Muscle of back (tissue), 11 donors: ENCODE data around the gene B3GNT7. TPM values are rescaled to one million over a fixed set of nuclear protein-coding genes. Genes with fewer than 3 reads are reported as not detected.
"Not testable (repeated sequence)": the region's sequence is repeated elsewhere in the genome, so short reads cannot be mapped to it uniquely, and the experiment has no call there.

Experiments
- DNase-seq, 3 donors: peaks; one replicate each; pipeline versions ENCODE4 v3.0.0 to v3.0.0-alpha.2; 2013
- polyA plus RNA-seq, 10 donors: library from polyadenylated mRNA; unstranded; fragments of 120-200 nt; gene quantifications; one replicate each; pipeline ENCODE4 v1.2.1, GENCODE V29; 2013; ENCODE audit not compliant: insufficient read length in 10 of 10

Gene B3GNT7
- polyA plus RNA-seq, 10 donors, result 0.39 to 0.93 (median 0.61) TPM

DNA sequence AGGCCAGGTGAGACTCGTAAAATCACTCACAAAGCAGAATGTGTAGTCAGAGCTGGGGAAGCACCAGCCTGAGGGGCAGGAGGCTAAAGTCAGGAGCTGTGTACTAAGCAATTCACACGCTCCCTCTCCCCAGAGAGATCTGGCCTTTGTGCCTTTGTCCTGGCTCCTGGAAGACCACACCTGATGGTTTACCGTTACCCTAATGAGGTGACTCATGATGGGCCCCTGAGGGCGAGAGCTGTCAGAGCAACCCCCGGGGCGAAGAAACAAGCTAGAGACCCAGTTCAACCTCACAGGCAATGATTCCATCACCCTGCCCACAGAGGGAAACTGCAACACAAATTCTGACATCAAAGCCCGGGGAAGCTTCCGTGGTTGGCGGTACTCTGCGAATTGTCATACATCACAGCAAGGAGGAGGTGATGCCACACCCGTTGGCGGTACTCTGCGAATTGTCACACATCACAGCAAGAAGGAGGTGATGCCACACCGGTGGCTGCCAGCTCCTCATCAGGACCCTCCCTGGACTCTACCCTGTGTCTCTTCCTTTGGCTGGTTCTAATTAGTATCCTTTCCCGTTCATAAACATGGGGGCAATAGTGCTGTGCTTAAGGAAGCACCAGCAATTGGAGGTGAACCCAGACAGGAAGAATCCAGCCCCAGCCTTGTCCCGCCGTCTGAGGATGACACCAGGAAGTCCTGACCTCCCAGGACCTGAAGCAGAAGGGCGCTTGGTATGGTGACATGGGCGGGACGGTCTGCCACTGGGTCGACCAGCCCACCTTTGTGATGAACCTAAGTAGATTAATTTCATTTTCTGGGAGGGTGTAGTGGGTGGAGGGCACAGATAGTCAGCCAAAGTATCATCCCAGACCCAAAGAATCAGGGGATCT, 30.5 kb downstream of the B3GNT7 start:
- DNase-seq, result no peak

DNA sequence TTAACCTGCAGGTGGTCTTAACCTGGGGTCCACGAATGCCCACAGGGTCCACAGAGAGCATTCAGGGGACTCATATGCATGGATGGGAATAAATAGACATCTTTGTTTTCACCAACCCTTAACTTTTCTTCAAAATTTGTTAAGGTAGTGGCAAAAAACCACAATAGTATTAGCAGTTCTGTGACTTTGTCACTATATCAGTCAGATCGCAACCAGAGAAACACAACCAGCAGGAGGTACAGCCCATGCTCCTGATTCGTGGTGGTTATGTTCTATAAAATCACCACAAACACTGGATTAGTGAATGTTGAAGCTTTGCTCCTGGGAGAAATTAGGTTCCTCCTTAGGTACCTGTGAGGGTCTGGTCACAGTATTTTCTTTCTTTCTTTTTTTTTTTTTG, 31.6 kb downstream of the B3GNT7 start:
- no peak for DNase-seq

DNA sequence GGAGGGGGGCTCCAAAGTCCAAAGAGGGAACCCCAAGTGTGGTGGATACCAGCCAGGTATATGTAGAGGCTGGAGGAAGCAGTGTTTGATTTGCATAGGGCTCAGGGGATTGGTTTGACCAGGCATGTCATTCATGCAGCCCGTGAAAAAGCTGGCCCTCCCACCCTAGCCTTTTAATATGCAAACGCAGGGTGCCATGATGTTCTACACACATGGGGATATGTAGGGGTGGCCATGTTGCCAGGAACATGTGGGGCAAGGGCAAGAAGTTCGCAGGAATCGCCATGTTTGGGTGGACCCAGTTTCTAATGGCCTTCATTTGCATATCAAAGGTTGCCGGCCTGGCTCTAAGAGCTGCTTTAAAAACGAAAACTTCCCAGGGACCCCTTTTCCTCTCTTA, 33.6 kb downstream of the B3GNT7 start:
- DNase-seq, result no peak

DNA sequence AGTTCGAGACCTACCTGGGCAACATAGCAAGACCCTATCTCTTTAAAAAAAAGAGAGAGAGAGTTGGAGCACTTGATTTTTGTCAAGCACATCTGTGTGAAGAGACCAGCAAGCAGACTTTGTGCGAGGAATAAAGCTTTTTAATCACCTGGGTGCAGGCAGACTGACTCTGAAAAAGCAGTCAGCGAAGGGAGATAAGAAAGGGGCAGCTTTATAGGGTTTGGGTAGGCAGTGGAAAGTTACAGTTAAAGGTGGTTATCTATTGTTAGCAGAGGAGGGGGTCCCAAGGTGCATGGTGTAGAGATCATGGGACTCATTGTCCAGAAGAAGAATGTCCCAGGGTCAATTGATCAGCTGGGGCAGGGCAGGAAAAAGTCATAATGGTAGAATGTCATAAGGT, 34.4 kb downstream of the B3GNT7 start:
- DNase-seq, result no peak

DNA sequence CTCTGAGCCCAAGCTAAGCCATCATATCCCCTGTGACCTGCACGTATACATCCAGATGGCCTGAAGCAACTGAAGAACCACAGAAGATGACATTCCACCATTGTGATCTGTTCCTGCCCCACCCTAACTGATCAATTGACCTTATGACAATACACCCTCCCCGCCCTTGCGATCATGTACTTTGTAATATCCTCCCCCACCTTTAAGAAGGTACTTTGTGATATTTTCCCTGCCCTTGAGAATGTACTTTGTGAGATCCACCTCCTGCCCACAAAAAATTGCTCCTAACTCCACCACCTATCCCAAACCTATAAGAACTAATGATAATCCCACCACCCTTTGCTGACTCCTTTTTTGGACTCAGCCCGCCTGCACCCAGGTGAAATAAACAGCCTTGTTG, 34.9 kb downstream of the B3GNT7 start:
- DNase-seq, result not testable (repeated sequence)

DNA sequence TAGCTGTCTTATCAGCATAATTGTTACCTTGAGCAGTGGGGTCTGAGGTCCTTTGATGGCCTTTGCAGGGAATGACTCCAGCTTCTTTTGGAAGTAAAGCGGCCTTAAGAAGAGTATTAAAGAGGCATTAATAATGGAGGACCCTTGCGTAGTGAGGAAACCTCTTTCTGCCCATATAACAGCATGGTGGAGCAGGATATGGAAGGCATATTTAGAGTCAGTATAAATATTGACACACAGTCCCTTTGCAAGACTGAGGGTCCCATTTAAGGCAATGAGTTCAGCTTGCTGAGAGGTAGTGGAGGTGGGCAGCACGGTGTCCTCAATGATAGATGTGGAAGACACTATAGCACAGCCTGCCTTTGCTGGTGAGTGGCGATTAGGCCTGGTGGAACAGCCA, 36.1 kb downstream of the B3GNT7 start:
- no peak for DNase-seq

DNA sequence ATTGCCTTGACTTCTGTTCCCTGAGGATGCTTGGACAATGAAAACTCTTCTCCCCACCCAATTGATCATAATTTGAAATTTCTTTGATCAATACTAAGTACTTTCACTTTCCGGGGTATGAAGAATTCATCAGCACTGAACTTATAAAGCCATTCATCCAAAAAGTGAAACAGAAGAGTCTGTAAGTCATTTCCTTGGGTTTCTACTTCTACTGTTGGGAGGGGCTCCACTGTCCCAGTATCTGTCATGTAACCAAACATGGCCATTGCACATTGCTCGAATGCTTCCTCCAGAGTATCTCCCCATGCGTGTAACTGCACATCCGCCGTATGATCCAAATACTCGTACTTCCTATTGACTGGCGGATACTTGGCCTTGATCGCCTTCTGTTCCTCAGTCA, 38.5 kb downstream of the B3GNT7 start:
- no peak for DNase-seq

DNA sequence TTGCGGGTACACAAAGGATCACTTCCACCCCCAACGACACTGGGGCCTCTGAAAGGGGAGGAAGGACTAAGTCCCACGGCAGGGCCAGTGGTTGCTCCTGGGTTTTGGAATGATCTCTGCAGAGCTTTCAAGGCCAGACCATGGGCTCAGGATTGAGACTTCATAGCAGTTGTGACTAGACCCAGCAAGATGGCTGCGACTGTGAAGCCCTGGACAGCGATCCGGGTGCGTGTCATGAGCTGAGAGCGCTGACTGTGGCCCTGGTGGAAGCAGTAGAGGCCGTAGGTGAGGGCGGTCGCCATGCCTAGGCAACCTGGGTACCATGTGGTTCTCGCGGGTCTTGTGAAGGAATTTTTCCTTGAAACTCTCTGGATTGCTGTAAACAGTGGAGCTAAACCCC, 41.4 kb downstream of the B3GNT7 start:
- DNase-seq, result no peak

DNA sequence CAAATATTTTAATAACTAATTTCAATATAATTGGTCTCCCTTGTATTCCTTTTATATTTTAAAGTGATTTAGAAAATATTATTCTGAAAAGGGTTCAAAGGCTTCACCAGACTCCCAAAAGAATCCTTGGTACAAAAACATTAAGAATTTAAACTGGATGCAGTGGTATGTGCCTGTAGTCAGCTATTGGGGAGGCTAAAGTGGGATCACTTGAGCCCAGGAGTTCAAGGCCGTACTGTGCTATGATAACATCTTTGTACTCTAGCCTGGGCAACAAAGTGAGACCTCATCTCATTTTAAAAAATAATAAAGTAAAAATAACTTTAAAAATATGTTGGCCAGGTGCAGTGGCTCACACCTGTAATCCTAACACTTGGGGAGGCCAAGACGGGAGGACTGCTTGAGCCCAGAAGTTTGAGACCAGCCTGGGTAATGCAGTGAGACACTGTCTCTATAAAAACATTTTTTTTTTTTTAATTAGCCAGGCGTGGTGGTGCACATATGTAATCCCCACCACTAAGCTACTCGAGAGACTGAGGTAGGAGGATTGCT, 54.1 kb downstream of the B3GNT7 start:
- no peak for DNase-seq

DNA sequence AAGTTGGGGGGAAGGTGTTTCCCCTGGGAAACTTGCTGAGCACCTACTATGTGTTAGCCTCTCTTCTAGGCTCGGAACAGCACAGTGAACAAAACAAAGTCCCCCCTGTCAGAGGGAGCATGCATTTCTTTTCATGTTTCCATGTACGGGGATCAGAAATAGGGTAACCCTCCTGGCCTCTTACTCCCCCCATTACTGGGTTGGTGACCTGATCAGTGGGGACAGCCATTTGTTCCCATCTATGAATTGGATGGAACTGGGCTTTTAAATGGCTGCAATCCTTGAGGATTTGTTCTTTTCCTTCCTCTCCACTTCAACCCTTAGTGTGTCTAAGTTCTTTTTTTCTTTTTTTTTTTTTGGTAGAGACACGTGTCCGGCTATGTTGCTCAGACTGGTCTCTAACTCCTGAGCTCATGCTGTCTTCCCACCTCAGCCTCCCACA, 55.1 kb downstream of the B3GNT7 start:
- no peak for DNase-seq

Other genes with a start within 250 kb of the B3GNT7 start
- 1 to 10 TPM; 4.0 to 6.7 (median 5.1) TPM for gene ARMC9, start 197.1 kb upstream of the B3GNT7 start, polyA plus RNA-seq
- gene NCL, start 68.8 kb downstream of the B3GNT7 start, polyA plus RNA-seq, result 100 to 1,000 TPM; 589 to 838 (median 665) TPM
- under 1 TPM; 0.15 to 0.50 (median 0.25) TPM for gene NMUR1, start 134.7 kb downstream of the B3GNT7 start, polyA plus RNA-seq
- not detected for gene TEX44, start 197.2 kb downstream of the B3GNT7 start, polyA plus RNA-seq